Measurements from ENCODE around the gene TMOD3.

DNA sequence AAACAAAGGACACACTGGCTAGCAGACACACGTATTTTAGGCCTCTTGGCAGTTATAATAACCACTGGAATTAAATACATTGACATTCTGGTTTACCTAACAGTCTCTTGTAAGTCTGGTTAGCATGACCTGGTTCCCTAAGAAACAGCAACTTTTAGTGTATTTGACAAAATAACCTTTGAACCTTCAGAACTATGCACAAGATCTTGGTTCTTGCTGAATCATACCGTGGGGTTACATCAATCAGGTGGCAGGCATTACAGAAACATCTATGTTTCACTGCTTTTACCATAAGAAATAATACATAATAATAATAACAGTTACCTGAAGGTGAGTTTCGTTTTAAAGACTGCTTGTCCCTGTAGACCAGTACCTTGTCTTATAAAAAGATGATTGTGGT lies 123.4 kb downstream of the TMOD3 start:
- no peak for TF ChIP-seq CEBPB (IDR thresholded peaks at IDR 0.05; ENCODE audit: low read depth, low read length)
- no peak for TF ChIP-seq POLR2A (IDR thresholded peaks at IDR 0.05; ENCODE audit: low read depth, low read length)
- no peak for TF ChIP-seq CTCF (conservative IDR thresholded peaks at IDR 0.05; ENCODE audit: low read depth, low read length)
- no peak for TF ChIP-seq RFX5 (IDR thresholded peaks at IDR 0.05; ENCODE audit: low read depth, low read length)
- TF ChIP-seq USF2 (IDR thresholded peaks at IDR 0.05; ENCODE audit: low read depth, low read length) = no peak
- TF ChIP-seq SMC3 (IDR thresholded peaks at IDR 0.05; ENCODE audit: low read depth, low read length) = no peak
- TF ChIP-seq NFE2L2 (IDR thresholded peaks at IDR 0.05; ENCODE audit: low read depth, low read length) = no peak

All from IMR-90 (cell line).